GM12878 (cell line): Measurements from ENCODE around the gene OLFM1. TPM values are rescaled to one million over a fixed set of nuclear protein-coding genes. Genes with fewer than 3 reads are reported as not detected.

ENCODE experiments used
- ATAC-seq: fragments of 200-7000 bp; cut with Tn5 transposase; 3 replicates; pipeline ENCODE4 v1.9.1; 2020; ENCODE audit warnings: mild to moderate bottlenecking, moderate library complexity
- BruUV-seq: library from RNA; stranded (reverse); fragments of 400-500 nt; replicated peaks from 2 replicates; lab custom pipeline; 2021; lab: Mats Ljungman, UMichigan
- CTCF ChIA-PET: fragments of 300-600 bp; sonication (Branson Sonifier 250); formaldehyde crosslinking; extraction: SDS; loops from one replicate; lab custom pipeline; 2021; ENCODE audit warnings: inconsistent platforms; lab: Yijun Ruan, JAX
- POLR2A ChIA-PET: fragments of 350-600 bp; formaldehyde crosslinking; extraction: SDS; loops from one replicate; lab custom pipeline; 2021; ENCODE audit warnings: inconsistent platforms; lab: Charles Lee
- RAD21 ChIA-PET: fragments of 300-600 bp; sonication (Branson Sonifier 250); formaldehyde crosslinking; loops from one replicate; lab custom pipeline; 2023; ENCODE audit warnings: antibody characterized with exemption; ENCODE audit not compliant: unreplicated experiment; lab: Charles Lee
- SMC1A ChIA-PET: fragments of 300-600 bp; sonication (Branson Sonifier 250); formaldehyde crosslinking; loops from one replicate; lab custom pipeline; 2023; ENCODE audit not compliant: unreplicated experiment, uncharacterized antibody; lab: Charles Lee
- DNase-seq: peaks from one replicate; pipeline ENCODE4 v3.0.0-alpha.2; 2011; ENCODE audit warnings: low read depth, low spot score
- FAIRE-seq: peaks from 3 replicates; lab custom pipeline; 2011; peaks lifted over from hg19 to GRCh38; lab: Jason Lieb, UNC
- H2AFZ ChIP-seq: 2 replicates; pipeline ENCODE4 v1.6.0; 2011; ENCODE audit warnings: low read depth, low read length, control low read depth; ENCODE audit not compliant: control insufficient read depth
- H3K27ac ChIP-seq: 2 replicates; pipeline ENCODE4 v1.5.1; 2011; ENCODE audit warnings: control low read depth; ENCODE audit not compliant: control insufficient read depth, insufficient read depth
- H3K27me3 ChIP-seq, 2 experiments: replicated peaks in 1 of 2; 2 replicates each; pipeline versions ENCODE4 v1.6.0 to v1.6.1; 2011; ENCODE audit warnings: low read length in 1 of 2; ENCODE audit not compliant: control insufficient read depth in 2 of 2, insufficient read depth in 2 of 2
- H3K36me3 ChIP-seq, 2 experiments: 2 replicates each; pipeline ENCODE4 v1.5.1; 2011; ENCODE audit warnings: low read length in 1 of 2; ENCODE audit not compliant: control insufficient read depth in 2 of 2, insufficient read depth in 2 of 2
- H3K4me1 ChIP-seq: 2 replicates; pipeline ENCODE4 v1.6.1; 2011; ENCODE audit warnings: mild to moderate bottlenecking, low read length, moderate library complexity, mixed read lengths; ENCODE audit not compliant: control insufficient read depth, insufficient read depth
- H3K4me2 ChIP-seq: 2 replicates; pipeline ENCODE4 v1.6.0; 2011; ENCODE audit warnings: control low read depth; ENCODE audit not compliant: control insufficient read depth, insufficient read depth
- H3K4me3 ChIP-seq: fragments of 200-600 bp; sonication (generic); 2 replicates; pipeline ENCODE4 v1.5.1; 2016
- H3K79me2 ChIP-seq: 2 replicates; pipeline ENCODE4 v1.6.0; 2011; ENCODE audit warnings: low read length; ENCODE audit not compliant: control insufficient read depth, insufficient read depth
- H3K9ac ChIP-seq: 2 replicates; pipeline ENCODE4 v1.8.0; 2011; ENCODE audit warnings: low read length, control low read depth, mixed read lengths; ENCODE audit not compliant: control insufficient read depth, insufficient read depth
- H3K9me3 ChIP-seq: replicated peaks from 3 replicates; pipeline ENCODE4 v1.5.1; 2011; ENCODE audit warnings: mild to moderate bottlenecking, low read length; ENCODE audit not compliant: control insufficient read depth, insufficient read depth
- H4K20me1 ChIP-seq: 2 replicates; pipeline ENCODE4 v1.6.0; 2011; ENCODE audit not compliant: control insufficient read depth, insufficient read depth
- HDAC6 ChIP-seq: fragments of 200-600 bp; sonication (generic); IDR thresholded peaks from one replicate; pipeline ENCODE4 v1.8.0; 2017; ENCODE audit warnings: antibody characterized with exemption; ENCODE audit not compliant: unreplicated experiment
- KLF5 ChIP-seq: fragments of 450-650 bp; IDR thresholded peaks from 2 replicates; pipeline ENCODE4 v1.6.1; 2014; ENCODE audit warnings: mild to moderate bottlenecking; ENCODE audit not compliant: partially characterized antibody
- SMC3 ChIP-seq: IDR thresholded peaks from 2 replicates; pipeline ENCODE4 v1.6.1; 2011; ENCODE audit warnings: low read length, improper control_type of control experiment, borderline replicate concordance
- SPI1 ChIP-seq: IDR thresholded peaks from 2 replicates; pipeline ENCODE4 v1.6.1; 2011; ENCODE audit warnings: low read depth, mild to moderate bottlenecking, low read length, moderate library complexity, borderline replicate concordance; ENCODE audit not compliant: insufficient read depth
- YY1 ChIP-seq: IDR thresholded peaks from 2 replicates; pipeline ENCODE4 v1.6.1; 2011; ENCODE audit warnings: low read depth, mild to moderate bottlenecking, low read length
- ZBED1 ChIP-seq: IDR thresholded peaks from 2 replicates; pipeline ENCODE4 v1.6.1; 2016; ENCODE audit warnings: borderline replicate concordance
- WGBS: methylation state at CpG from one replicate; pipeline ENCODE4 v1.1.6; 2016; ENCODE audit warnings: low lambda C conversion rate; ENCODE audit not compliant: insufficient replicate concordance, insufficient coverage; ENCODE audit errors: missing lambda C conversion rate; 5-methylcytosine and 5-hydroxymethylcytosine counted together
- in situ Hi-C: fragments of 300-500 bp; cut with MboI; formaldehyde crosslinking; loops from 9 replicates; pipeline ENCODE4 v1.14.3; 2018; ENCODE audit warnings: mixed read lengths
- intact Hi-C: fragments of 100-400 bp; cut with micrococcal nuclease; formaldehyde crosslinking; loops from one replicate; pipeline ENCODE4 v1.14.2; 2022; ENCODE audit not compliant: unreplicated experiment
- polyA plus RNA-seq, 11 experiments: library from polyadenylated mRNA; depleted of rRNA in 4 of 11; unstranded in 6 of 11; stranded (reverse) in 5 of 11; fragments of >200 nt; fragmentation: Nextera tagmentation in 4 of 11; fragmentation: Illumina TruSeq in 1 of 11; extraction: Ambion mirVana in 4 of 11; extraction: Trizol in 1 of 11; gene quantifications; 1 replicate in 1 of 11; 2 replicates in 10 of 11; pipeline versions ENCODE4 v1.2.1 to v1.2.3, GENCODE V29; 2011 to 2016; ENCODE audit warnings: inconsistent platforms in 2 of 11, missing spikeins in 2 of 11, low read depth in 1 of 11
- total RNA-seq, 4 experiments: library from RNA; depleted of rRNA in 3 of 4; stranded (reverse); fragments of >200 nt in 3 of 4; fragmentation: Illumina TruSeq in 1 of 4; extraction: Trizol in 1 of 4; gene quantifications; 2 replicates each; pipeline versions ENCODE4 v1.2.1 to v1.2.3, GENCODE V29; 2013 to 2021
- TF ChIP-seq, protein P1 (sequence below): fragments of 450-650 bp; IDR thresholded peaks from 2 replicates; pipeline ENCODE4 v1.6.1; 2016; ENCODE audit warnings: mild to moderate bottlenecking

The OLFM1 gene
- total and polyA plus RNA-seq, 10 of the 15 experiments (the other 5 are each of a cell fraction or from before 2014, with no cell fraction given): not detected

DNA sequence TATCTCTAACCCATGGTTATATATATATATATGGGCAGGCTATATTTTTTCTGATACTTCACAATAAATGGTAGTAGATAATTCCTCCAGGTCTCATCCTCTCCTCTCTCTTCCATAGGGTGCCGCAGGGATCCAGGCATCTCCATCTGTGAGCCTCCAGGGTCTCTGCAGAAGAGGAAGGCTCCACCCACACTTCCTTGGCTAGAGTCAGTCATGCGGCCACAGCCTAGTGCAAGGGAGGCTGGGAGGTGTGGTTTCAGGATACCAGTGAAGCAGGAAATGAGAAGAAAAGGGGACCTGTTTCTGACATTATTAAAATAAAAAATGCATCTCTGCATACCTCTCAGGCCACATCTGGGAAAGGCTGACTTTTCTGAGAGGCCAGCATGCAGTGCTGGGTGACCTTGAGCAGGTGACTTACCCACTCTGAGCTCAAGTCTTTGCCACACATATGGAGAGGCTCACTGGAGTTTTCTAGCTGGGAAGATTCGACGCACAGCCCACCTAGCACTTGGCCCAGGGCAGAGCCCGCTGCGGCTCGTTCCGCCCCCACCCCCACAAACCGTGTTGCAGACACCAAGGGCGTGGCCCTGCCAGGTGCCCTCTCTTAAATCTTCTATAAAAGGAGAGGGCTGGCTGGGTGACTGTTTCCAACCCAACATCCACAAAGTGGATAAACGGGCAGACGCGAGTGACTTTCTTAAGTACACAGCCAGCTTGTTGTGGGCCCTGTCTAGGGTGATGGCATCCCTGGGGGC, 47.9 kb downstream of the OLFM1 start:
- H3K9me3 ChIP-seq: no peaks in the 10 kb centered on the region; the same call in 2 of the 3 replicates
- no TSS peak for BruUV-seq
- H3K27ac ChIP-seq: no peak overlapping the region
- ATAC-seq (no peak), FAIRE-seq (no peak), DNase-seq (no peak)
- H3K36me3 ChIP-seq: no peaks in the 10 kb centered on the region
- no peaks in the 10 kb centered on the region for H4K20me1 ChIP-seq
- no peaks in the 10 kb centered on the region for H3K79me2 ChIP-seq
- in situ Hi-C loops: no loop called here
- ChIA-PET SMC1A (no interaction called here), RAD21 (no interaction called here), POLR2A (no interaction called here), CTCF (no interaction called here)
- H3K4me3 ChIP-seq: no peak overlapping the region
- WGBS: 63% methylated on average over 13 of the region's 13 CpGs
- H3K9ac ChIP-seq: no peak overlapping the region
- H3K4me2 ChIP-seq: no peak overlapping the region
- H2AFZ ChIP-seq: no peak overlapping the region
- H3K4me1 ChIP-seq: no peaks in the 10 kb centered on the region
- TF ChIP-seq SMC3: no peak
- TF ChIP-seq SPI1: no peak
- TF ChIP-seq, protein P1, sequence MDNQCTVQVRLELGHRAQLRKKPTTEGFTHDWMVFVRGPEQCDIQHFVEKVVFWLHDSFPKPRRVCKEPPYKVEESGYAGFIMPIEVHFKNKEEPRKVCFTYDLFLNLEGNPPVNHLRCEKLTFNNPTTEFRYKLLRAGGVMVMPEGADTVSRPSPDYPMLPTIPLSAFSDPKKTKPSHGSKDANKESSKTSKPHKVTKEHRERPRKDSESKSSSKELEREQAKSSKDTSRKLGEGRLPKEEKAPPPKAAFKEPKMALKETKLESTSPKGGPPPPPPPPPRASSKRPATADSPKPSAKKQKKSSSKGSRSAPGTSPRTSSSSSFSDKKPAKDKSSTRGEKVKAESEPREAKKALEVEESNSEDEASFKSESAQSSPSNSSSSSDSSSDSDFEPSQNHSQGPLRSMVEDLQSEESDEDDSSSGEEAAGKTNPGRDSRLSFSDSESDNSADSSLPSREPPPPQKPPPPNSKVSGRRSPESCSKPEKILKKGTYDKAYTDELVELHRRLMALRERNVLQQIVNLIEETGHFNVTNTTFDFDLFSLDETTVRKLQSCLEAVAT: no peak
- no peak for TF ChIP-seq YY1
- no peak for TF ChIP-seq HDAC6
- no peak for TF ChIP-seq ZBED1
- TF ChIP-seq KLF5: no peak
- no peaks in the 10 kb centered on the region for H3K27me3 ChIP-seq
- intact Hi-C loops: no loop called here
